K562 (cell line): ENCODE measurements around the gene ZFP92. TPM values are rescaled to one million over a fixed set of nuclear protein-coding genes. Genes with fewer than 3 reads are reported as not detected.

Source experiments
- ARID1B ChIP-seq: fragments of 450-650 bp; IDR thresholded peaks from 2 replicates; pipeline ENCODE4 v1.6.1; 2016; ENCODE audit warnings: antibody characterized with exemption, mild to moderate bottlenecking, inconsistent platforms
- E2F6 ChIP-seq, 2 experiments: IDR thresholded peaks; 2 replicates each; pipeline ENCODE4 v1.6.1; 2011; ENCODE audit warnings: borderline replicate concordance in 1 of 2, control low read depth in 1 of 2, low read depth in 1 of 2, low read length in 1 of 2, mild to moderate bottlenecking in 1 of 2, mixed read lengths in 1 of 2, moderate library complexity in 1 of 2; ENCODE audit not compliant: insufficient read depth in 1 of 2, insufficient read length in 1 of 2, poor library complexity in 1 of 2, severe bottlenecking in 1 of 2; ENCODE audit errors: extremely low read depth in 1 of 2
- ETV5 ChIP-seq: sonication (generic); formaldehyde crosslinking; IDR thresholded peaks from 2 replicates; pipeline ENCODE4 v1.4.0; 2020; ENCODE audit warnings: low read depth, mild to moderate bottlenecking, missing genetic modification reagents
- GTF3C2 ChIP-seq: IDR thresholded peaks from 3 replicates; pipeline ENCODE4 v1.6.1; 2011; ENCODE audit warnings: borderline replicate concordance, mild to moderate bottlenecking, moderate library complexity; ENCODE audit not compliant: insufficient read length; ENCODE audit errors: extremely low read depth
- HES1 ChIP-seq: fragments of 450-650 bp; IDR thresholded peaks from 2 replicates; pipeline ENCODE4 v1.6.1; 2016; ENCODE audit warnings: low read depth, mild to moderate bottlenecking, moderate library complexity
- MTA3 ChIP-seq: fragments of 450-650 bp; formaldehyde crosslinking; IDR thresholded peaks from 2 replicates; pipeline ENCODE4 v1.6.1; 2017; ENCODE audit warnings: mild to moderate bottlenecking, borderline replicate concordance
- RBBP5 ChIP-seq: fragments of 200-600 bp; sonication (generic); IDR thresholded peaks from 2 replicates; pipeline ENCODE4 v1.6.1; 2012; ENCODE audit warnings: borderline replicate concordance, mild to moderate bottlenecking, low read length, control low read depth, inconsistent platforms; ENCODE audit not compliant: insufficient read depth, poor library complexity, severe bottlenecking
- REST ChIP-seq, 2 experiments: fragments of 450-650 bp; formaldehyde crosslinking in 1 of 2; IDR thresholded peaks; 2 replicates each; pipeline versions ENCODE4 v1.4.0 to v1.6.1; 2014 to 2020; ENCODE audit warnings: mild to moderate bottlenecking in 2 of 2, borderline replicate concordance in 1 of 2, low read depth in 1 of 2
- TBL1XR1 ChIP-seq, 2 experiments: IDR thresholded peaks; 2 replicates each; pipeline ENCODE4 v1.6.1; 2012; ENCODE audit warnings: improper control_type of control experiment in 2 of 2, low read length in 2 of 2, mild to moderate bottlenecking in 1 of 2
- ZFPM2 ChIP-seq: fragments of 250-450 bp; sonication (Bioruptor Pico); IDR thresholded peaks from 2 replicates; pipeline ENCODE4 v1.5.1; 2022; ENCODE audit warnings: mild to moderate bottlenecking
- polyA plus RNA-seq, 8 experiments: library from polyadenylated mRNA; depleted of rRNA in 4 of 8; stranded (reverse) in 5 of 8; unstranded in 3 of 8; fragments of >200 nt; fragmentation: Nextera tagmentation in 2 of 8; fragmentation: Illumina TruSeq in 1 of 8; extraction: Ambion mirVana in 2 of 8; extraction: Trizol in 1 of 8; gene quantifications; 2 replicates each; pipeline versions ENCODE4 v1.2.1 to v1.2.3, GENCODE V29; 2011 to 2014; ENCODE audit warnings: inconsistent platforms in 1 of 8, missing spikeins in 1 of 8
- total RNA-seq, 7 experiments: library from RNA; depleted of rRNA in 6 of 7; stranded (reverse); fragments of >200 nt in 6 of 7; fragmentation: Illumina TruSeq in 2 of 7; extraction: Trizol in 2 of 7; gene quantifications; 2 replicates each; pipeline versions ENCODE4 v1.2.1 to v1.2.3, GENCODE V29; 2011 to 2021; ENCODE audit warnings: low replicate concordance in 1 of 7

Gene ZFP92
- total and polyA plus RNA-seq, 9 of the 15 experiments (the other 6 are each of a cell fraction or from before 2014, with no cell fraction given), result 0.32 to 3.3 (median 1.8) TPM

GRCh38 chrX:153381684-153382532 is 29.4 kb upstream of the ZFP92 start (continued):
- TF ChIP-seq REST (IDR thresholded peaks at IDR 0.05; ENCODE audit: borderline replicate concordance), result peak; percentile 54; the same call in 1 of the 2 replicates
- TF ChIP-seq REST (CRISPR knock-in tag; IDR thresholded peaks at IDR 0.05; ENCODE audit: low read depth), result no peak
- TF ChIP-seq ETV5 (CRISPR knock-in tag), result peak; percentile 30; the same call in 1 of the 2 replicates
- TF ChIP-seq GTF3C2, result no peak
- TF ChIP-seq HES1, result no peak
- no peak for TF ChIP-seq E2F6 (IDR thresholded peaks at IDR 0.05; ENCODE audit: borderline replicate concordance in 1 of 2, extremely low read depth in 1 of 2, insufficient read depth in 1 of 2, insufficient read length in 1 of 2, low read depth in 1 of 2, low read length in 1 of 2, poor library complexity in 1 of 2, severe bottlenecking in 1 of 2)
- TF ChIP-seq ZFPM2 (CRISPR knock-in tag), result no peak
- TF ChIP-seq RBBP5, result peak; percentile 60
- TF ChIP-seq MTA3, result peak; percentile 79
- TF ChIP-seq ARID1B, result peak; percentile 56; the same call in 1 of the 2 replicates
- no peak for TF ChIP-seq TBL1XR1 (IDR thresholded peaks at IDR 0.05; ENCODE audit: low read length in 2 of 2)
